Muscle layer of duodenum (tissue), 2 donors: ENCODE data around the gene GET4.

ENCODE experiments used
- H3K27ac ChIP-seq: one replicate; pipeline ENCODE4 v1.7.0; 2013; ENCODE audit warnings: mild to moderate bottlenecking, low read length
- H3K27me3 ChIP-seq: one replicate; pipeline ENCODE4 v1.7.0; 2013; ENCODE audit warnings: low read depth, mild to moderate bottlenecking, control low read depth, low read length
- H3K36me3 ChIP-seq, 2 donors: one replicate each; pipeline ENCODE4 v1.7.0; 2013; ENCODE audit warnings: low read length in 2 of 2, control low read depth in 1 of 2, mild to moderate bottlenecking in 1 of 2; ENCODE audit not compliant: insufficient read depth in 2 of 2, control insufficient read depth in 1 of 2
- H3K4me1 ChIP-seq, 2 donors: one replicate each; pipeline ENCODE4 v1.7.0; 2013; ENCODE audit warnings: low read length in 2 of 2, mild to moderate bottlenecking in 2 of 2, control low read depth in 1 of 2, moderate library complexity in 1 of 2; ENCODE audit not compliant: insufficient read depth in 2 of 2, control insufficient read depth in 1 of 2
- H3K4me3 ChIP-seq, 2 donors: one replicate each; pipeline ENCODE4 v1.7.0; 2013; ENCODE audit warnings: low read length in 2 of 2, low read depth in 1 of 2, mild to moderate bottlenecking in 1 of 2
- H3K9me3 ChIP-seq, 2 donors: one replicate each; pipeline ENCODE4 v1.7.0; 2013; ENCODE audit warnings: low read length in 2 of 2, control low read depth in 1 of 2, mild to moderate bottlenecking in 1 of 2; ENCODE audit not compliant: control insufficient read depth in 1 of 2
- donor health status: healthy.

Gene GET4

DNA sequence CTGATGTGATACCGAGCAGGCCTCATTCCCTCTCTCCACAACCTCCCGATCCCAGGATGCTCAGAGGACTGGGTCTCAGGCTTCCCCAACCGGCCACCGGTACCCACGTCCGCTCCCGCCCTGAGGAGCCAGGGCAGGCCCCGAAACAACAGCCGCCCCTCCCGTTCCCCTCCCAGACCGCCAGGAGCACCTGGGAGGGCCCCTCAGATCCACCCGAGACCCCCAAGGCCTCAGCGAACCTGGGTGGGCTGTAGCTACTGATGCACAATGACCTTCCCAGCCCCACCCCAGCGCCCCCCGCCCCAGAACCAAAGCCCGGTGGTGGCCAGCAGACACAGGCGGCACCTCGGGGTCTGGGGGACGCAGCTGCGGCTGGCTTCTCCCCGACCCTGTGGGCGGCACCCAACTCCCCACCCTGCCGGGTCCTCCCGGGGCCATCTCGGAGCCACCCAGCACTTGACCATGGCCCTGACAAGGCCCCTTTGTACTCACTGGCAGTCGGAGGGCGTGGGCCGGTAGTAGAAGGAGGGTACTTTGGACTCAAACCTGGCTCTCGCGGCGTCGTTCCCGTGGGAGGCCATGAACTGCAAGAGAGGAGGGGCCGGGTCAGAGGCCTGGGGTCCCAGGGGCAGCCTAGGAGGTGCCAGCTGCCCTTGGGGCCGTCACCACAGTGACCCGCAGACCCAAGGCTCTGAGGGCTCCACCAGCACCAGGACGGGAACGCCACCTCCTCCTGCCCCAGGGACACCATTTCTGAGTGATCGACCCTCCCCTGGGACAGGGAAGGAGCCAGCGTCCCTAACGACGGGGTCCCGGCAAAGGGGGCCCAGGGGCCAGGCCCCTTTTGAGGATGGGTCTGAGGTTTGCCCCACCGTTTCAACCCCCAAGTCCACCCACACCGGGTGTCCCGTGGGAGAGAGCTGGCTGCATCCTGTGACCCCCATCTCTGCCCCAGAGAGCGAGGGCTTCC lies 50.0 kb downstream of the GET4 start:
- H3K4me3 ChIP-seq = no peak overlapping the region
- peaks cover 0 to 50% of the 10 kb centered on the region in 2 donors for H3K4me1 ChIP-seq
- H3K36me3 ChIP-seq = no peaks in the 10 kb centered on the region
- H3K27me3 ChIP-seq = no peaks in the 10 kb centered on the region
- H3K27ac ChIP-seq = peak overlapping the region; percentile 85
- no peaks in the 10 kb centered on the region for H3K9me3 ChIP-seq

DNA sequence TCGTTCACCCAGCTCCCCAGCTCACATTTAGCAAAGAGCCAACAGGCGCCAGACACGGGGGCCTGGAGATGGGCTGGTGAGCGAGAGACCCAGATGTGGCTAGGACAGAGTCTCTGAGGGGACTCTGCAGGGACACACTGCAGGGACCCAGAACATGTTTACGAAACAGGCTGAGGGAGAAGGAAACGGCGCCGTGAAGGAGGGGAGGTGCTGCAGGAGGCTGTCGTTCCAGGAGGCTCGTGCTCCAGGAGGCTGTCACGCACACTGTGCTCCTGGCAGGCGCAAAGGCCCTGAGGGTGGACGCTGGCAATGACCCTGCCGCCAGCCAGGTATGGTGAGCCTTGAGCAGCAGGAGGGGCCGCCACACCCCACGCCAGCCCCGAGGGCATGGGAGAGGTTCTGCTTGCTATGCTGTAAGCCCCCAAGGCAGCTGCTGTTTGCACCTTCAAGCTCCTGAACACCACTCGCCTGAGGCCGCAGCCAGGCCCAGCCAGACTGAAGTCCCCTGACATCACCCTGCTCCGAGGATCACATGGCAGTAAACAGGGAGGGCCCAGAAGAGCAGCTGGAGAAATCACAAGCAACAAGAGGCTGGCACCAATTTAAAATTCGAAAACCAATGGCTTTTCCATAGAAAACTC lies 50.8 kb downstream of the GET4 start:
- no peaks in the 10 kb centered on the region for H3K36me3 ChIP-seq
- H3K9me3 ChIP-seq = no peaks in the 10 kb centered on the region
- no peak overlapping the region for H3K4me3 ChIP-seq
- peaks cover 0 to 45% of the 10 kb centered on the region in 2 donors for H3K4me1 ChIP-seq
- H3K27ac ChIP-seq = peak overlapping the region; percentile 85
- no peaks in the 10 kb centered on the region for H3K27me3 ChIP-seq

DNA sequence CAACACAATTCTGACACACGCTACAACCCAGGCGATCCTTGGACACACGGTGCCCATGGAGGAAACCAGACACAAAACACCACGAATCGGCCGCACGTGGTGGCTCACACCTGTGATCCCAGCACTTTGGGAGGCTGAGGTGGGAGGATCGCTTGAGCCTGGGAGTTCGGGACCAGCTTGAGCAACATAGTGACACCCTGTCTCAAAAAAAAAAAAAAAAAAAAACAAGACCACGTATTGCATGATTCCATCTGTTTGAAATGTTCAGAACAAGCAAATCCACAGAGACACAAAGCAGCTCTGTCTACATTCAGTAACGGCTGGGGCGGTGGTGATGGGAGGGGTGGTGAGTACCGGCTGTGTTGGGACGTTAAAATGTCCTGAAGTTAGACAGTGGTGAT lies 53.0 kb downstream of the GET4 start:
- no peak overlapping the region for H3K4me3 ChIP-seq
- no peaks in the 10 kb centered on the region for H3K9me3 ChIP-seq
- H3K4me1 ChIP-seq = peaks cover 0 to 34% of the 10 kb centered on the region in 2 donors
- no peaks in the 10 kb centered on the region for H3K27me3 ChIP-seq
- H3K27ac ChIP-seq = no peak overlapping the region
- H3K36me3 ChIP-seq = no peaks in the 10 kb centered on the region

DNA sequence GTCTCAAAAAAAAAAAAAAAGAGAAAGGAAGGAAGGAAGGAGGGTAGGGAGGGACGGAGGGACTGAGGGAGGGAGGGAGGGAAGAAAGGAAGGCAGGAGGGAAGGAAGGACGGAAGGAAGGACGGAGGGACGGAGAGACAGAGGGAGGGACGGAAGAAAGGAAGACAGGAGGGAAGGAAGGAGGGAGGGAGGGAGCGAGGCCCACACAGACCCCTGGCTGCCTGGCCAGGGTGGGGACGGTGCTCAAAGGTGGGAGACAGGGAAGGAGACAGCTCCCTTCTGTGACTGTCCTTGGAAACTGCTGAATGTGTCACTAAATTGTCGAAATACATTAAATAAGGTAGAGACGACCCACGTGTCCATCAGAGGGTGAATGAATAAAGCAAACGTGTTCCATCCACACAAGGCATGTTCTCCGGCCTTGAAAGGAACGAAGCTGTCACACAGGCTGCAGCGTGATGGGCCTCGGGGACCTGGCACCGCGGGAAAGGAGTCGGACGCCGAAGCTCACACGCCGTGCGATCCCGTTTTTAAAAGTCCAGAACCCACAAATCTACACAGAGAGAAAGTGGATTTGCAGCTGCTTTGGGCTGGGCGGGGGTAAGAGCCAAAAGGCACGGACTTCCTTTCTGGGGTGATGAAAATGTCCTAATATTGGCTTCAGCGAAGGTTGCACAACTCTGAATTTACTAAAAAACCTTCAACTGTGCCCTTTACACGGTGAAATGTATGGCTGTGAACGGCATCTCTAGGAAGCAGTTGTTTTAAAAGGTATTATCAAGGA lies 54.8 kb downstream of the GET4 start:
- Histone ChIP-seq H3K27ac (no peak overlapping the region), H3K27me3 (no peaks in the 10 kb centered on the region), H3K36me3 (no peaks in the 10 kb centered on the region), H3K4me3 (no peak overlapping the region), H3K4me1 (peaks cover 0 to 18% of the 10 kb centered on the region in 2 donors), H3K9me3 (no peaks in the 10 kb centered on the region)

DNA sequence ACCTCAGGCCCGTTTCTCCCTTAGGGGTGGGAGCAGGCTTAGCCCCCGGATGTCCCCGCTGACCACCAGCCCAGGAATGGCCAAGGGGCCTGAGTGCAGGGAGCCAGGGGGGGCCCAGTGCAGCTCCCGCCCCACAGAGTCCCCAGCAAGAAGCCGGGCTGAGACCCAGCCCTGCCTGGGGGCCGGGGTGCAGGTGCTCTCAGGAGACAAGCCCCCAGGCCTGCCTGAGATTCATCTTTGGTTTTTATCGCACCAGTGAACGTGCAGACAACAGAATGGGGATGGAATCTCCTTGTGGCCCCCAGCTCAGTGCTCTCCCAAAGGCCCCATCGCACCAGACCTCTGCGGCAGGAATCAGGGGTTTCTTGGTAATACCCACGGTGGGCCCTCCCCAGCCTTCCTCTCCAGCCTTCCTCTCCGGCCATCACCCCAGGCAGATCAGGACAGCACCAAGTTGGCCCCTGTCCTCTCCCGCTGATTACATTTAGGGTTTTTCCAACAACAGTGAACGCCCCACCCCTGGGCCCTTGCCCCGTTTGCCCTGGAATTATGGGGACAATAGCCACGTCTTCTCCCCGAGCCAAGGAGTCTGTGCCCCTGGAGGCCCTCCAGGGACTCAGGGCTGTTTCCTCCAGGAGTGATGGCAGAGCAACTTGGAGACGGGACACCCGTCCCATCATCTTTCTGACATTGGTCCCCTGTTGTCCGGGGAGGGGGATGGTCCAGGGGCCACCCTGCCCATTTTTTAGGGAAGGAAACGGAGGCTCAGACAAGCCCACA lies 55.7 kb downstream of the GET4 start:
- no peak overlapping the region for H3K4me3 ChIP-seq
- H3K36me3 ChIP-seq = no peaks in the 10 kb centered on the region
- H3K4me1 ChIP-seq = peaks cover 0 to 11% of the 10 kb centered on the region in 2 donors
- H3K27ac ChIP-seq = no peak overlapping the region
- H3K27me3 ChIP-seq = no peaks in the 10 kb centered on the region
- H3K9me3 ChIP-seq = no peaks in the 10 kb centered on the region

DNA sequence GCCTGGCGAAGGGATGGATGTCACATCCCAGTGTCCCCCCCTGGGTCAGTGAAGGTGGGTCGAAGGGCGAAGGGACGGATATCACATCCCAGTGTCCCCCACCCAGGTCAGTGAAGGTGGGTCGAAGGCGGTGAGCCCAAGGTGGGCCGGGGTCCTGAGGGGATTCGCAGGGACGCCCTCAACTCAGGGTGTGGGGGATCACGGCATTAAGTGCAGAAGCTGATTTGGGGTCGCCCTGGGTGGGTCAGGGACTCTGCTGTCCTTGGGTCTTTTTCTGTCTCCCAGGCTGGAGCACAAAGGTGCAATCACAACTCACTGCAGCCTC lies 56.3 kb downstream of the GET4 start:
- H3K9me3 ChIP-seq = no peaks in the 10 kb centered on the region
- H3K4me1 ChIP-seq = peaks cover 0 to 7% of the 10 kb centered on the region in 2 donors
- no peak overlapping the region for H3K27ac ChIP-seq
- H3K27me3 ChIP-seq = no peaks in the 10 kb centered on the region
- H3K36me3 ChIP-seq = no peaks in the 10 kb centered on the region
- H3K4me3 ChIP-seq = no peak overlapping the region

DNA sequence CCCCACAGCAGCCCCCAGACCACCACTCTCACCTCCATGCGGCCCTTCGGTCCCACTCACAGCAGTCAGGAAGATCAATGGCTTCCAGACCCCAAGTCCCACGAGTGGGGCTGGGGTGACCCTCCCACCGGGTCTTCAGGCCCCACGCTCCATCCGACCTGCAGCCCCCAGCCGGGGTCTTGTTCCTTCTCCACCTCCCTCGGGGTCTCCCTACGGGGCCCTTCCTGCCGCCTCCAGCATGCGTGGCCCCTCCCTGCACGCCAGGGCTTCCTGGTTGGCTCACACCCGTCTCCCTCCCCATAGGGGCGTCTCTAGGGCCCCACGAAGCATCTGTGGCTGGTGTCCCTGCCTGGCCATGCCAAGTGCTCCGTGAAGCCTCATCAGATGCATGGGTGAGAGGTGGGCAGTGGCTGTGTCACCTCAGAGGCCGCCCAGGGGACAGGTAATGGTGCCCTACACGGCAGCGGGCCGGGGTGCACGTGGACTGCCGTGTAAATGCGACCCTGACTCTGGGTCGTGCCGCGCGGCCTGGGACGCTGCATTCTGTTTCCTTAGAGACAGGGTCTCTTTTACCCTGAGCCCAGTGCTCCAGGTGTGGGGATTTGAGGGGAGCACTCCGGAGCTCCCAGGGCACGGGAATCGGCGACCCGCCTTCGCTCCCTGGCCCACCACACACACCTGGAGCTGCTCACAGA lies 58.3 kb downstream of the GET4 start:
- Histone ChIP-seq H3K4me1 (no peaks in the 10 kb centered on the region), H3K36me3 (no peaks in the 10 kb centered on the region), H3K27ac (no peak overlapping the region), H3K9me3 (no peaks in the 10 kb centered on the region), H3K27me3 (no peaks in the 10 kb centered on the region), H3K4me3 (no peak overlapping the region)

DNA sequence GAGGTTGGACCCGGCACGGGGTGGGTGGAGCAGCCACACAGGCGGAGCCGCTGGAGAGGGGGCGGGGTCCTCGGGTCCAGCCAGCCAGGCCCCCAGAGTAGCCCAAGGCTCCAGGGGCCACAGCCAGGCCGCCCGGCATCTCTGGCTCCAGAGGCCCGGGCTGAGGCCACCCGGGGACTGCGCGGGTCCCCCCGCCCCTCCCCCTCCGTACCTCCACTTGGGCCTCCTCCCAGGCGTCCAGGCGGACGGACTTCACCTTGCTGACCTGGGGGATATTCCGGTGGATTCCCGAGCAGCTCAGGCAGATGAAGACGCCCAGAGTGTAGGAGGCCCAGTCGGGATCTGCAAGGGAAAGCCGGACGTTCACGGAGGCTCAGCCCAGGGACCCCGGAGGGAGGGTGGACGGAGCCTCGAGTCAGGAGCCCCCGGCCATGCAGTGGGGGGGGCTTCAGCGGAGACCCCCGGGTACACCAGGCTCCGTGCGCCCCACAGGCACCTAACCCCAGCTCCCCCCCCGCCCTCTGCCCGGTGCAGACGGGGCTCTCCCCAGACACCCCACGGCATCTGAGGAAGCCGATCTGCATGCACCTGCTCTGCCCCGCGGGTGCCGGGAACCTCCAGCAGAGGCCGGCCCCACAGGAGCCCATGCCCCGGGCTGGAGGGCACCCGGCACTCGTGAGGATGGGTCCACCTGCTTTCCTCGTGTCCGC lies 59.0 kb downstream of the GET4 start:
- Histone ChIP-seq H3K36me3 (no peaks in the 10 kb centered on the region), H3K27ac (no peak overlapping the region), H3K9me3 (no peaks in the 10 kb centered on the region), H3K4me3 (no peak overlapping the region), H3K27me3 (no peaks in the 10 kb centered on the region), H3K4me1 (no peaks in the 10 kb centered on the region)

DNA sequence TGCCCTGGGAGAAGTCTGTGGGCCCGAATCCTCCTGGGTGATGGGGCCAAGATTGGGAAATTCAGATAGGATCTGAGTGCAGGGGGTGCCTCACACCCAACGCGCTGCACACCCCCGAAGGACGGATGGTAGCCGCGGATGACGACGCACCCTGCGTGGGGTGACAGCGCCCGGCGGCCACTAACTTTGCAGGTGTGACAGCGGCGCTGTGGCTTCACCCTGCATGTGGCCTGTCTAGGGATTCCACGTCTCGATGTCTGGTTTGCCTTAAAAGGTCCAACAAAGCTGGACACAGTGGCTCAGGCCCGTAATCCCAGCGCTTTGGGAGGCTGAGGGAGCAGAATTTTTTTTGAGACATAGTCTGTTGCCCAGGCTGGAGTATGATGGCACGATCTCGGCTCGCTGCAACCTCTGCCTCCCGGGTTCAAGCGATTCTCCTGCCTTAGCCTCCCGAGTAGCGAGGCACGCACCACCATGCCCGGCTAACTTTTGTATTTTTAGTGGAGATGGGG lies 59.6 kb downstream of the GET4 start:
- Histone ChIP-seq H3K4me1 (no peaks in the 10 kb centered on the region), H3K36me3 (no peaks in the 10 kb centered on the region), H3K27me3 (no peaks in the 10 kb centered on the region)

More for the DNA sequence above, 59.6 kb downstream of the GET4 start:
- Histone ChIP-seq H3K9me3 (peaks cover 0 to 2% of the 10 kb centered on the region in 2 donors), H3K4me3 (no peak overlapping the region), H3K27ac (no peak overlapping the region)
